NCI-H1930 (cell line): ENCODE measurements around the gene AHI1.

Experiments used
- DNase-seq, 2 experiments: peaks; one replicate each; lab custom pipeline; 2025; lab: John Stamatoyannopoulos, UW

Gene AHI1

DNA sequence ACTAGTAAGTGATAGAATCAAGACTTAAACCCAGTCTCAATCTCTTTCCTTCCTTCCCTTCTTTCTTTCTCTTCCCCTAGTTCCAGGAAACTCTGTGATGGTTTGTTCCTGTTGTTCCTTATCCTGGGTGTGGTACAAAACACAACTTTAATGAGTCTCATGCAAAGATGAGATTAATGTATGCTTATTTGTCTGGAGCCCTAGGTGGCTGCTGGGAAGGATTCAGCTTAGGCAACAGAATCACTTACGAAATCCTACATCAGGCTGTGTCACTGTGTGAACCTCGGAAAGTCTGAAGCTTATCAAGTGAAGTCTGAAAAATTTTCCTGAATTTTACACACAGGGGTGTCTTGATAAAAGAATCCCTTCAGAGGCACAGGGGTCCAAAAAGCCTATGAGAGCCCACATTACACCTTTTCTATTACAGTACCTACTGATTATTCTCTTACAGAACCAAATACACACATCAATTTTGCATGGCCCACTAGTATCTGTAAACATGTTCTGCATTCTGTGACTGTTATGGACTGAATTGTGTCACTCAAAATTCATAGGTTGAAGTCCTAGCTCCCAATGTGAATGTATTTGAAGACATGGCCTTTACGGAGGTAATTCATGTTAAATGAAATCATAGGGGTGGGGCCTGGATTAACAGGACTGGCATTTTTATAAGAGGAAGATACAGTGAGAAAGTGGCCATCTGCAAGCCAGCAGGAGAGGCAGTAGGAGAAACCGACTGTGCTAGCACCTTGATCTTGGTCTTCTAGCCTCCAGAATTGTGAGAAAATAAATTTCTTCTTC, 171.7 kb downstream of the AHI1 start:
- no peak for DNase-seq

DNA sequence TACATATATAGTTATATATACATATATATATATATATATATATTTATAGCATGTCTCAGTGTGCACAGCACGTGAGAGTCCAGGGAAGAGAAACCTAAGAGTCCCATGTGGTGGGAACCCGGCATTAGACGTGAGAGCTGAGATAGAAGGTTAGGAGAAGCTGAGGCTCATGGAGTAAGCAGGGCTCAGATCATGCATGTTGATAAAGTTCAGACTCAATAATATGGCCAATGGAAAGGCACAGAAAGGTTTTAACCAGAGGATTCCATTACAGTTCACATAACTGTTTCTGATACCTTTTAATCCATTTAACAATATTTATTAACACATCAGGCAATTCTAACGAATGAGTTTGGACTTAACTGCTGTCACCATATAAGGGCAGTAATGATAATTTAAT, 173.0 kb downstream of the AHI1 start:
- no peak for DNase-seq

DNA sequence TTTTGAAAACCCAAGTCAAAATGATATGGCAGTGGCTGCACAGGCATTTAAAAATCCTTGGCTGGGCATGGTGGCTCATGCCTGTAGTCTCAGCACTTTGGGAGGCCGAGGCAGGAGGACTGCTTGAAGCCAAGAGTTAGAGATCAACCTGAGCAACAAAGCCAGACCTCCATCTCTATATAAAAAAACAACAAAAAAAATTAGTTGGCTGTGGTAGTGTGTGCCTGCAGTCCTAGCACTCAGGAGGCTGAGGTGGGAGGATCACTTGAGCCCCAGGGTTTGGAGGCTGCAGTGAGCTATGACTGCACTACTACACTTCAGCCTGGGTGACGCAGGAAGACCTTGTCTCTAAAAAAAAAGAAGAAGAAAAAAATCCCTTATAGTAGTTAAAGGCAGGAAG, 173.6 kb downstream of the AHI1 start:
- no peak for DNase-seq

DNA sequence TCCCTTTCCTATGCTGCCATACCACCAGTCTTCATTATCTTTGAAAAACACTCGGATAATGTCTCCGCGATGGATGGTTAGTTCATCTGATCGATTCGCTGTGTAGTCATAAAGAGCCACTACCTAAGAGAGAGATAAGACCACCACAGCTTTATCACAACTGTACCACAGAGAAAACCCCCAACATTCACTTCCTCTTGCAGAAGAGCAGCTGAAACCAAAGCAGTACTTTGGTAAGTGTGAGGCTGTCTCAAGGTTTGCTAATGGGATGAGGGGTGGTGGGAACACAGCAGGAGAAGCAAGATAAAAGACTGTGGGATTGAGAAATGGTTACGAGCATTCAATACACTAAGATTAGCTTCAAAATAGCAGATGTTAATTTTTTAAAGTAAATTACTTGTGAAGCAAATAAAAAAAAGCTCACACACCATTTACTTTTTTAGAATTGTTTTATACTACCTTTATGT, 174.3 kb downstream of the AHI1 start:
- no peak for DNase-seq

GRCh38 chr6:135322427-135323201, 174.9 kb downstream of the AHI1 start:
- no peak for DNase-seq

- DNase-seq: no peak
These were observed 176.6 kb downstream of the AHI1 start for GRCh38 chr6:135320721-135321621.

- no peak for DNase-seq
These were observed 177.7 kb downstream of the AHI1 start for GRCh38 chr6:135319819-135320218.

- no peak for DNase-seq
These were observed 178.6 kb downstream of the AHI1 start for GRCh38 chr6:135318738-135319469.

DNA sequence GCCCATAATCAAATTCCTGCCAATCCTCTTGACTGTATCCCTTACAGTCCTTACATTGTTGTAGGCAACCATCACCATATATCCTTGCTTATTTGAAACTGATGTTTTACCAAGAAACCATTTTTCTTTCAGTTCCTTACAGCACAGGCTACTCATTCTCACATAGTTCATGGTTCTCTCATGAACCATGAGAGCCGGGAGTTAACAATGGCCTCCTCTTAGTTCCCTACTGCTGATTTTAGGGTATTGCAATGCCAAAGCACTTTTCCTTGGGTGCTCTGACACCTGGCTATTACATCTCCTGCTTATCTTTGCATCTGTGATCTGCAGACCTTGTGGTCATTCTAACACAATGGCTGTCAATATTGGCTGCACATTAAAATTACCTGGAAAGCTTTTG, 183.0 kb downstream of the AHI1 start:
- no peak for DNase-seq

GRCh38 chr6:135311446-135312200, 185.9 kb downstream of the AHI1 start:
- no peak for DNase-seq

DNA sequence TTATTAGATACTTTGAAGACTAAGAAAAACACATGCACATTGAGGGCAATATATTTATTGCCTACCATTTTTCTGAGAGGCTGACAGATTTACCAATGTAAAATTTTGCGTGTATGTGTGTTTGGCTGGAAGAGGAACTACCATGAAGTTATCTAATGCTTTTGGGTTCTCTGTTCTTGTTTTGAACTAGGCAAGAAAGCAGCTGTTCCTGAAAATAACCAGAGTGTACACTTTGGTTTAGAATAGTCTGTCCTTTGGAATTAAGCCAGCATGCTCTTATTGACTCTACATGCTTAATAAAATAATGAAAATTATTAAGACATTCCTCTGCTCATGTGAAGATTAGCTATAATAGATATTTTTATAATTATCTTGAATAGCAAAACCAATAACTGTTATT, 187.2 kb downstream of the AHI1 start:
- no peak for DNase-seq

- DNase-seq: no peak
These were observed 190.7 kb downstream of the AHI1 start for GRCh38 chr6:135306740-135307420.

DNA sequence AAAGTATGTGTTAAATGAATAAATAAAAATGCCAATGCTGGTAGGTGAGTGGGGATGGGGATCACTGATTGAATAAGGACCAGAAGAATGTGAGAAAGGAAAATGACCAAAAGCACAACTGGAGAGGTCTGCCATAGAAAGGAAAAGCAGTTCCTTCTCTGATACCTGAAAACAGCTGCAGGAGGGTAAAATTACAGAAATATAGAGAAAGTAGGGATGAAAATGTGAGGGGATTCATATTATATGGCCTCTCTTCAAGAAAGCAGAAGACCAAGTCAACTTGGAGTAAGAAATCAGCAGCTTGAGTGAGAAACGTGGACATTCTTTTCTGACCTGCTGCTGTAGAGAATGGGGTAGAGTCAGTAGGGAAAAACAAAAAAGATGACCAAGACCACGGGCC, 191.4 kb downstream of the AHI1 start:
- no peak for DNase-seq

DNA sequence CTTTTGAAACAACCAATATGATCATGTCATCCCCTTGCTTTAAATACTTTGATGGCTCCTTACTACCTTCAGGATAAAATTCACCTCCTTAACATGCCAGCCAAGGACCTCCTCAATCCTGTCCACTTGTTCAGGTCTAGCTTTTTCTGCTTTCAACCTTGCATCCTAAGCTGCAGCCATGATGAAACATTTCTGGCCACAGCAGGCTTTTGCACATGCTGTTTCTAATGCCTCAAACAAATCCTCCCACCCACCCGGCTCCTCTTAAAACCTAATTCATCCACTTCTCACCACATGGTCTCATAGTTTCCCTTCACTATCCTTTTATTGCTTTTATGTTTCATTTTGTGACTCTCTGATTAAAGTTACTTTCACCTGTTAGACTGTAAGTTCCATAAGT, 191.9 kb downstream of the AHI1 start:
- no peak for DNase-seq

DNA sequence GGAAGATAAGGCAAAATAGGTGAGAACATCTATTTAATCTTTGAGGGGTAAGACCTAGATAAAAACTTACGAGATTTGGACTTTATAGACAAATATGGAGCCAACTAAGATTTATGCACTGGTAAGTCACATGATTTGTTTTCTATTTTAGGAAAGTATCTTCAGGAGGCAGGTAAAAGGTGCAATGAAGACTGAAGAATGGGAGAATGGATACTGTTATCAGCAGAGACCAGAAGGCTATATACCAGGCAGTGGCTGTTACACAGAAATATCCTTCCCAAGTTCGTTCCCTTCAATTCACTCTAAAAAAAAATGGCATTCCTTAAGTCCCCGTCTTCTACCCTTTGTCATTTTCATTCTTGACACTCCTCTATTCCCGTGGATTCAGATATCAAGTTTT, 192.7 kb downstream of the AHI1 start:
- no peak for DNase-seq

GRCh38 chr6:135301304-135301703, 196.2 kb downstream of the AHI1 start:
- DNase-seq: no peak

DNA sequence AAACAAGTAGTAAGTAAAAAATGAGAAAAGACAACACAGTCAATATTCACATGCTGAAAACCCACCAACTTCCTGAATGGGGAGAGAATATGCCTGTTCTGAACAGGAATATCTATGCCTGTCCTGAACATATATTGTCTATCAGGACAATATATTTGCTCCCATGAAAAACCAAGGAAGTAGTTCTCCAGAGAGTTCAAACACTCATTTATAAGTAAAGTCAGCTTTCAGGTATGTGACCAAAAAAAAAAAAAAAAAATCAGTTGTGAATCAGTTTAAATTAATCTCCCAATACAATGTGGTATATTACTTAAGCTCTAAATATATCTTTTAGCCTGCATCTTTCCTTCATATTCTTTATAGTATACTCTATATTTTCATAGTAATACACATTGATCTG, 197.0 kb downstream of the AHI1 start:
- no peak for DNase-seq

DNA sequence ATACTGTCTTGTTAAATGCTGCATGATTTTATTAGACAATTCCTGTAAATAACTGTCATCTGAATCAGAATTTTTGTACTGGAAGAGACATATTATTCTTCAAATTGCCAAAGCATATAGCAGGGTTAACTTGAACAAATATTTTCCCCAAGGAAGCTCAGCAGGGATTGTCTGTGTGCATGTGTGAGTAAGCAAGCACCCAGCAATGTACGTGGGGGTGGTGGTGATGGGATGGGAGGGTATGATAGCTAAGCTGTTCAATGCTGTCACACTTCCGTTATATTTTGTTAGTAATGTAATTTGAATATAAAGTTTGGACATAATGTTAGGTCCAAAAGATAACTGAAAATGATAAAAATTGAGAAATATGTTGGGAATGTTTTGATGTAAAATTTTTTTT, 198.3 kb downstream of the AHI1 start:
- no peak for DNase-seq

DNA sequence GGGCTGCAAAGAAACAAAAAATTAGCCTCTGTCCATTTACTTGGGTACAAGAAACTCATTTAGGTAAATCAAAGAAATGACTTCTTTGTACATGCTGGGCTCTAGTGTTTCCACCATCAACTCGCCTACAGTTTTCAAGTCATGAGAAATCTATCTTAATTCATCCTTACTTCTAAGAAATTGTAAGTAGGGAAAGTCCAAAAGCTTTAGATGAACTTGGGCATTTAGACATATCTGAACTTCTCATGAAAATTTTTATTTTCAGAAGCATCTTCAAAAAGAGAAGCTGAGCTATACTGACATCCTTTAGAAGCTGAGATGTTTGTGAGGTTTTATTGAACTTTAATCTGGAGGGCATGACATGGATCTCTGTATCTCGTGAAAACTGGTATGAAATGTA, 199.1 kb downstream of the AHI1 start:
- no peak for DNase-seq

DNA sequence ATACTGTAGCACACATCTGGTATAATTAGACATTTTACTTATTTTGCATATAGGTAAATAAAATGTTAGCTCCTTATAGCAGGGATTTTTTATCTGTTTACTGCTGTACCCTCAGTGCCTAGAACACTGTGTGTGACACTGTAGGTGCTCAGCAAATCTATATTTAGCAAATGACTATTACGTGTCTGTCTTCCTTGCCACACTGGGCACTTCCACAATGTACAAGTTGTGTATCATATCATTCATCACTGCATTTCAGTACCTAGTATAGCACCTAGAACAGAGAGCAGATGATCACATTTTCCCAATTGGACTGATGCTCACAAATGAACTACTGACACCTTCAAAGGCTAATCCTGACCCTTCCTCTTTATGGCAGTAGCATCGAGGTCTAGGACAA, 200.8 kb downstream of the AHI1 start:
- DNase-seq: no peak
